HCT116 (cell line): Measurements from ENCODE around the gene ZNF74.
"Not testable (repeated sequence)": the region's sequence is repeated elsewhere in the genome, so short reads cannot be mapped to it uniquely, and the experiment has no call there.

Experiments
- CTCF ChIP-seq, 3 experiments: fragments of 200-600 bp in 1 of 3; sonication (generic) in 1 of 3; IDR thresholded peaks in 2 of 3; conservative IDR thresholded peaks in 1 of 3; 2 replicates each; pipeline ENCODE4 v1.5.1; 2012 to 2017; ENCODE audit warnings: low read depth in 2 of 3, low read length in 2 of 3, antibody characterized with exemption in 1 of 3, borderline replicate concordance in 1 of 3, control low read depth in 1 of 3, mild to moderate bottlenecking in 1 of 3, mixed read lengths in 1 of 3, mixed run types in 1 of 3, moderate library complexity in 1 of 3; ENCODE audit not compliant: insufficient read depth in 1 of 3
- SIN3A ChIP-seq: IDR thresholded peaks from 2 replicates; pipeline ENCODE4 v1.6.1; 2012; ENCODE audit warnings: low read depth

- TF ChIP-seq CTCF (IDR thresholded peaks at IDR 0.05 in 2 of 3, conservative IDR thresholded peaks at IDR 0.05 in 1 of 3; ENCODE audit: borderline replicate concordance in 1 of 3, insufficient read depth in 1 of 3, low read depth in 2 of 3, low read length in 2 of 3); SIN3A: not testable (repeated sequence)
Observed at GRCh38 chr22:20360261-20360660, 33.7 kb upstream of the ZNF74 start.
